ENCODE results near the gene NRCAM.

- TF ChIP-seq, protein P1, sequence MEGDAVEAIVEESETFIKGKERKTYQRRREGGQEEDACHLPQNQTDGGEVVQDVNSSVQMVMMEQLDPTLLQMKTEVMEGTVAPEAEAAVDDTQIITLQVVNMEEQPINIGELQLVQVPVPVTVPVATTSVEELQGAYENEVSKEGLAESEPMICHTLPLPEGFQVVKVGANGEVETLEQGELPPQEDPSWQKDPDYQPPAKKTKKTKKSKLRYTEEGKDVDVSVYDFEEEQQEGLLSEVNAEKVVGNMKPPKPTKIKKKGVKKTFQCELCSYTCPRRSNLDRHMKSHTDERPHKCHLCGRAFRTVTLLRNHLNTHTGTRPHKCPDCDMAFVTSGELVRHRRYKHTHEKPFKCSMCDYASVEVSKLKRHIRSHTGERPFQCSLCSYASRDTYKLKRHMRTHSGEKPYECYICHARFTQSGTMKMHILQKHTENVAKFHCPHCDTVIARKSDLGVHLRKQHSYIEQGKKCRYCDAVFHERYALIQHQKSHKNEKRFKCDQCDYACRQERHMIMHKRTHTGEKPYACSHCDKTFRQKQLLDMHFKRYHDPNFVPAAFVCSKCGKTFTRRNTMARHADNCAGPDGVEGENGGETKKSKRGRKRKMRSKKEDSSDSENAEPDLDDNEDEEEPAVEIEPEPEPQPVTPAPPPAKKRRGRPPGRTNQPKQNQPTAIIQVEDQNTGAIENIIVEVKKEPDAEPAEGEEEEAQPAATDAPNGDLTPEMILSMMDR (conservative IDR thresholded peaks at IDR 0.05 in 1 of 2, IDR thresholded peaks at IDR 0.05 in 1 of 2; ENCODE audit: extremely low read depth in 1 of 2, insufficient read depth in 1 of 2, low read depth in 1 of 2, low read length in 2 of 2) = no peak
- no peak for TF ChIP-seq EZH2 (IDR thresholded peaks at IDR 0.05; ENCODE audit: borderline replicate concordance, low read length)
Measured at GRCh38 chr7:108167460-108167859, 288.8 kb downstream of the NRCAM start.

Measured in mammary epithelial cell (primary cell).